Activated gamma-delta T cell (primary cell): ENCODE data around the gene KRT76.

Experiments used
- DNase-seq: peaks from one replicate; lab custom pipeline; 2025; lab: John Stamatoyannopoulos, UW
- total RNA-seq, 2 donors: gene quantifications; one replicate each; lab custom pipeline; 2026; lab: John Stamatoyannopoulos, UW

KRT76 gene
- total RNA-seq = 0 reads per million in 2 donors

GRCh38 chr12:52776913-52777395 is at the start of gene KRT76:
Gene KRT76, minus strand, starts transcription at chr12:52777345. Its CDS starts 54 bp downstream, at chr12:52777291.
- DNase-seq = no peak

GRCh38 chr12:52825961-52826360 is 48.8 kb upstream of the KRT76 start:
- no peak for DNase-seq

- DNase-seq = no peak
These were observed 47.7 kb upstream of the KRT76 start for GRCh38 chr12:52824741-52825410.

- DNase-seq = no peak
These were observed 46.8 kb upstream of the KRT76 start for GRCh38 chr12:52823761-52824450.

GRCh38 chr12:52822771-52823510 is 45.8 kb upstream of the KRT76 start:
- no peak for DNase-seq

- no peak for DNase-seq
These were observed 44.9 kb upstream of the KRT76 start for GRCh38 chr12:52821826-52822660.

GRCh38 chr12:52821071-52821730 is 44.1 kb upstream of the KRT76 start:
- no peak for DNase-seq

GRCh38 chr12:52820521-52820920 is 43.4 kb upstream of the KRT76 start:
- no peak for DNase-seq

GRCh38 chr12:52819731-52820510 is 42.8 kb upstream of the KRT76 start:
- no peak for DNase-seq

- no peak for DNase-seq
These were observed 41.8 kb upstream of the KRT76 start for GRCh38 chr12:52818887-52819420.

- DNase-seq = no peak
These were observed 41.2 kb upstream of the KRT76 start for GRCh38 chr12:52818388-52818787.

GRCh38 chr12:52817699-52818238 is 40.6 kb upstream of the KRT76 start:
- DNase-seq = no peak

- no peak for DNase-seq
These were observed 40.0 kb upstream of the KRT76 start for GRCh38 chr12:52817003-52817698.

- no peak for DNase-seq
These were observed 38.8 kb upstream of the KRT76 start for GRCh38 chr12:52815676-52816588.

- DNase-seq = no peak
These were observed 38.0 kb upstream of the KRT76 start for GRCh38 chr12:52815161-52815560.

GRCh38 chr12:52814710-52815155 is 37.6 kb upstream of the KRT76 start:
- no peak for DNase-seq

GRCh38 chr12:52813885-52814709 is 37.0 kb upstream of the KRT76 start, which contains the start of gene KRT4:
Gene KRT4, minus strand, starts transcription at chr12:52814116. Its CDS starts 58 bp downstream, at chr12:52814058.
- DNase-seq = no peak
